ENCODE results near the gene KSR1.
"Not testable (repeated sequence)": the region's sequence is repeated elsewhere in the genome, so short reads cannot be mapped to it uniquely, and the experiment has no call there.

KSR1 gene

DNA sequence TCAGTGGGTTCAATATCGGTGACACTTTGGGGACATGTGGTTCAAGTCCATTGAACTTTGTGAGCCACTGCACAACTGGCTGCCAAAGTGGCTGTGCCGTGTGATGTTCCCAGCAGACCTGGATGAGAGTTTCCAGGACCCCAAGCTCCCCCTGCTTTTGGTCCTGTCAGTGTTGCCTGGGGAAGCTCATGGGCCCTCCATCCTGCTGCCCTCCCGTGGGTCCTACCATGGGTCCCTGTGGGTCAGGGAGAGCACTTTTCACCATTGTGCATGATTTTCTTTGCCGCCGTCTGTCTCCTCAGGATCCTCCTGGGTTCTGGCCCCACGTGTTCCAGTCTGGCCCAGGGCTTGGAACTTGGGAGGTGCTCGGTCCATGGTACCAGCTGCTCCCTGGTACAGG, 212.9 kb downstream of the KSR1 start:
- Mint-ChIP-seq H3K27me3 (no peaks in the 10 kb centered on the region), H3K27ac (no peak overlapping the region), H3K4me3 (no peak overlapping the region), H3K9me3 (no peaks in the 10 kb centered on the region), H3K4me1 (ENCODE audit: low read depth) (no peaks in the 10 kb centered on the region), H3K36me3 (ENCODE audit: low read depth) (no peaks in the 10 kb centered on the region)
- intact Hi-C loops (cut with micrococcal nuclease) = no loop called here

DNA sequence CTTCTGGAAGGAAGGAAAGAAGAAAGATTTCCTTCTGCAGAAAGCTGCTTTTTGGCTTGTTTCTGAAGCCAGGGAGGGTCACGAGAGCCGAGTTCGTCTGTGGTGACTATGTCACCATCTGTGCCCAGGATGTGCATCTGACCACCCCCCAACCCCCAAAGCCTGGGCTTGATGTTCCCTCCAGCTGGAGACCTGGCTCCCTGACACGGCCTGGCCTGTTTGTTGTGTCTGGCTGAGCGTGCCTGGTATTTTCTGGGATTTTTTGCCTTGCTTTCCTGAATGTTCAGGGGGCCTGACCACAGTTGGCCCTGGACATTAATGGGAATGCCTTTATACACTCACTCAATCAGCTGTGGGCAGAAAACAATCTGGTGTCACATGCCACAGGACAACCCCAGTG, 213.6 kb downstream of the KSR1 start:
- no peaks in the 10 kb centered on the region for H3K27me3 Mint-ChIP-seq
- H3K27ac Mint-ChIP-seq = no peak overlapping the region
- no peaks in the 10 kb centered on the region for H3K36me3 Mint-ChIP-seq (ENCODE audit: low read depth)
- H3K9me3 Mint-ChIP-seq = no peaks in the 10 kb centered on the region
- H3K4me1 Mint-ChIP-seq (ENCODE audit: low read depth) = no peaks in the 10 kb centered on the region
- H3K4me3 Mint-ChIP-seq = no peak overlapping the region
- intact Hi-C loops (cut with micrococcal nuclease) = no loop called here

DNA sequence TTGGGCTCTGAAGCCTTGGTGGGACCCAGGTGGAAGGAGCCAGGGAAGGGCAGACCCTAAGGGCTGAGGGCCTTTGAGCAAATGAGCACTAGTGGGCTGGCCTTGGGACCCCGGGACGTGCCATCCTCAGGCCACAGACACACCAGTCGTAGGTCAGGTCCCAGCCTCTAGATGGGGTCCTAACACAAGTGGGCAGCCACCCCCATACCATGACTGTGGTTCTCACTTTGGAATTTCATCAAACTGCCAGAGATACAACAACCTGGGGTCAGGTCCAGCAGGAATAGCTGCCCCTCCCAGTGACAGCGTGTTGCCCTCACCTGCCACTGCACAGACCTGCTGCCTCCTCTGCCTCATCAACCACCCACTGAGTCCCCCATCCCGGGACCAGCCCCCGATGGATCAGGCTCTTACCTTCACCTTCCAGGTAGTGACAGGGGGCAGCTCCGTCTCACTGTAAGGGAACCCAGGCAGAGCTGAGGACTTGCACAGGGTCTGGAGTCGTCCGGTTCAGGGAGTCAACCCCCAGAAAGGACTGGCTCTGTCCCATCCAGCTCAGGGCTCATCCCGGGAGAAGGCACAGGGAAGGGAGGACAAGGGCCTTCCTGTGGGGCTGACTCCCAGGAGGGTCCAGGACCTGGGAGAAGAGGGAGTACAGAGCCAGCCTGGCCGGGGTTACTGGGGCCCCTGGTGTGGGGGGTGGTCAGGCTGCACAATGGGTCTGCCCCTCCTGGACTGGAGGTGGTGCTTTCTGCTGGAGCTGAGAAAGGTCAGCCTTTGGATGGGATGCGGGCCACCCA, 214.7 kb downstream of the KSR1 start:
- no peak overlapping the region for H3K4me3 Mint-ChIP-seq
- intact Hi-C loops (cut with micrococcal nuclease) = no loop called here
- no peaks in the 10 kb centered on the region for H3K9me3 Mint-ChIP-seq
- H3K4me1 Mint-ChIP-seq (ENCODE audit: low read depth) = no peaks in the 10 kb centered on the region
- no peak overlapping the region for H3K27ac Mint-ChIP-seq
- H3K27me3 Mint-ChIP-seq = no peaks in the 10 kb centered on the region
- H3K36me3 Mint-ChIP-seq (ENCODE audit: low read depth) = no peaks in the 10 kb centered on the region

DNA sequence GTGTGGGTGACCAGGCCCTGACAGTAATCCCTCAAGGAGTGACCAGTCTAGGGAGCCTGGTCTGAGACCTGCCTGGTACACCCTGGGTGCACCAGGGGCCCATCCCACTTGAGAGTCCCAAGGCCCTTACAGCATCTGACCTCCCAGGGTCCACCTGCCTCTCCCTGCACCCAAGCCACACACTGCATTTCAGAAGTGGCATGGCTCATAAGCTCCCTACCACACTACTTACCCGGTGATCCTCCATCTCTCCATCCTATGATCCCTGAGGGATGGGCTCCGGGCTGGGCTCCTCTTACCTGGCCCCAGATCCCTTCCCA, 215.3 kb downstream of the KSR1 start:
- H3K36me3 Mint-ChIP-seq (ENCODE audit: low read depth) = no peaks in the 10 kb centered on the region
- no peaks in the 10 kb centered on the region for H3K27me3 Mint-ChIP-seq
- H3K27ac Mint-ChIP-seq = no peak overlapping the region
- no peaks in the 10 kb centered on the region for H3K9me3 Mint-ChIP-seq
- no peak overlapping the region for H3K4me3 Mint-ChIP-seq
- intact Hi-C loops (cut with micrococcal nuclease) = no loop called here
- no peaks in the 10 kb centered on the region for H3K4me1 Mint-ChIP-seq (ENCODE audit: low read depth)

DNA sequence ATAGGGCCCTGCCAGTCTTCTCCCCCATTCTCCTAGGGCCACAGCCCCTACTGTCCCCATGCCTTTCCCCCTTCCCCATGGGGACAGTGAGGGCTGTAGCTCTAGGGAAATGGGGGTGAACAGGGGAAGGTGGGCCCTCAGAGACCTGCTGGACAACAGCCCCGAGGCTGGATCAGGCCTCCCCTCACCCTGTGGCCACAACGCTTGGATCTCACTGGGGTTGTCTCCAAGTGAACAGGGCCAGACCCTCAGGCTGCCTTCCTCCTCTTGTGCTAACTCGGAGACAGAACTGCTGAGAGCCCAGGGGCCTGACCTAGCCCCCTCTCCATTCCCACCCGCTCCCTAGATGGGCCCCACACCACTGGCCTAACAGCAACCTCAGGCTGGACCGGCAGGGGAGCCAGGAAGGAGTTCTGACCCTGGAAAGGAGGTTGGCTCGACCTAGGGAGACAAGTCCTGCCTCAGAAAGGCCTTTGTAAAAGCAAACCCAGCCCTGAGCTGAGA, 215.8 kb downstream of the KSR1 start:
- H3K27ac Mint-ChIP-seq; H3K36me3 Mint-ChIP-seq (ENCODE audit: low read depth); H3K4me3 Mint-ChIP-seq; intact Hi-C loops (cut with micrococcal nuclease); H3K27me3 Mint-ChIP-seq; H3K9me3 Mint-ChIP-seq; H3K4me1 Mint-ChIP-seq (ENCODE audit: low read depth): not testable (repeated sequence)

DNA sequence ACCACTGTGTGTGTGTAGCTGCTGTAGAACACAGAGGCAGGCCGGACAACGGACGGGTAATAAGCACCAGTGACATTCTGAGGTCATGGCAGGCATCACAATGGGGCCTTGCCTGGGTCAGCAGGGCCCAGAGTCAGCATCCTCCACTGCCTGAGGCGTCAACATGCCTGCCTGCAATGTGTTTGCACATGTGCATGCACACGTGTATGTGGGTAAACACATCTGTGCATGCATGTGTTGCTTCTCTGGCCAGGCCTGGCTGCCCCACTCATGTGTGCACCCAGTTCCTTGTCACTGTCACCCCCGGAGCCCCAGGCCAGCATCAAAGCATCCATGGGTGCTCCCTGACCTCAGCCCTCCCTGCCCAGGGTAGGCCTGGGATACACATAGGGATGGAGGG, 218.1 kb downstream of the KSR1 start:
- intact Hi-C loops (cut with micrococcal nuclease) = no loop called here
- Mint-ChIP-seq H3K9me3 (no peaks in the 10 kb centered on the region), H3K27ac (no peak overlapping the region), H3K4me3 (no peak overlapping the region), H3K27me3 (no peaks in the 10 kb centered on the region), H3K36me3 (ENCODE audit: low read depth) (no peaks in the 10 kb centered on the region), H3K4me1 (ENCODE audit: low read depth) (no peaks in the 10 kb centered on the region)
